HG03196 (cell line): ENCODE measurements around the gene SPIRE1.
"Not testable (repeated sequence)": the region's sequence is repeated elsewhere in the genome, so short reads cannot be mapped to it uniquely, and the experiment has no call there.

Source experiments
- ATAC-seq: cut with Tn5 transposase; IDR thresholded peaks from one replicate; pipeline ENCODE4 v1.9.1; 2021; ENCODE audit not compliant: unreplicated experiment

Gene SPIRE1

DNA sequence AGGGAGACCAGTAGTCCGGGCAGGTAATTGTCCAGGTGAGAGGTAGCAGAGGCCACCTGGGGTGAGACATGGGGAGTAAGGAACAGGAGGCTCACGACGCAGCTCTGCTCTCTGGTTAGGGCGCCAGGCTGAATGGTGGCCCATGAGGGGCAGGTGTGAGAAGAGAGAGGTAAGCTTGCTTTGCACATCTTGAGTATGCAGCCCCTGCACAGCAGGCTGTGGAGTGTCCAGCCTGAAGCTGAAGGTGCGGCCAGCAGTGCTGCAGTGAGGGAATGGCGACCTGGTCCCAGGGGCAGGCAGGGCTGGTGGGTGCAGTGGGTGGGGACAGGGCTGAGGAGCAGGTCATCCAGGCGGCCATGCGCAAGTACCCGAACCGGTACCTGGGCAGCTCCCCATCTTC is 234.5 kb downstream of the SPIRE1 start:
- no peak for ATAC-seq

DNA sequence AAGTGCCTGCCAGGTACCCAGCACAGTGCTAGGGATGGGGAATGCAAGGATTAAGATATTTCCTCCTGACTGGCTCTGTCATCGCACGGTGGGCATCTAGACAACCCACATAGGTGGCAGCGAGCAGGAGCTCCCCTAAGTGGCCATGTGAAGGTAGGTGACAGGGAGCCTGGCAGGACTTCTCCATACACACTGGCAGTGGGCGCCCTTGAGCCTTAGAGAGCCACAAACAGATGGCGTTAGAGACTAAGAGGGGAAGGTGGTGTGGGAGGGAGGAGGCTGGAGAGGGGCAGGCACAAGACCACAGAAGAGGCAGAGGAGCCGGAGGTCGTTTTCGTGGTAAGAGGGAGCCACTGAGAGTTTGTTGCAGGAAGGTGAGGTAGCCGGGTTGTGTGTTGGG is 235.0 kb downstream of the SPIRE1 start:
- no peak for ATAC-seq

DNA sequence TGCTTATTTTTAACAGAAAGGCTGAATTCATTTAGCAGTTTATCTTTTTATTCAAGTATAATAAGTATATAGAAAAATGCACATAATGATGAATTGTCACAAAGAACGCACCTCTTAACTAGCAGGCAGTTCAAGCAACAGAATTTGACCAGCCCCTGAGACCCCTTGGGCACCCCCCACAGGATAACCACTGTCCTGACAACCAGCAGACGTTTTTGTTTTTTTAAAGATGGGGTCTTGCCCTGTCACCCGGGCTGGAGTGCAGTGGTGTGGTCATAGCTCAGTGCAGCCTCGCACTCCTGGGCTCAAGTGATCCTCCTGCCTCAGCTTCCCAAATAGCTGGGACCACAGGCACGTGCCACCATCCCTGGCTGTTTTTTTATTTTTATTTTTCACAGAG is 236.2 kb downstream of the SPIRE1 start:
- no peak for ATAC-seq

DNA sequence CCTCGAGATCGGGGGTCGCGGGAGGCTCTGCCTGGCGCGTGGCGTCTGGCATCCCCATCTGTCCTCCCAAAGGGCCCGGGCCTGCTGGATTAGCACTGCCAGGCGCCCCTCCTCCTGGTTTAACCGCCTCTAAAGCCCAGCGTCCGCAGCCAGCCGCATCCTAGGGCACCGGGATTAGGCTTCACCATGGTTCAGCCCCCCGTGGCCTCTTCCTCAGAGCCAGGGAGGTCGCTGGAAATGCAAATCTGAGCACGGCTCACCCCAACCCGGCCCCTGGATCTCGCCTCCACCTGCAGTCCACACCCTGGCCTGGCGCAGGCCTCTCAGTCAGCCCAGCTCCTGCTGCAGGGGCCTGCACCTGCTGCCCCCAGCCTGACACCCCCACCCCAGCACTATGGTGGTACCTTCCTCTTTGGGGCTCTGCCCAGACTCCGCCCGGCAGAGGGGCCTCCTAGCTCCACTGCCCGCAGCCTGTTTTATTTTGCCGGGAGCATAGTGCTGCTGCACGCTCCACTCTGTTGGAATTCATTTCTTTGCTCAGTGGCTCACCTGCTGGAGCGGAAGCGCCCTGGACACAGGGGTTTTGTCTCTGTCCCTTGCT is 237.0 kb downstream of the SPIRE1 start:
- no peak for ATAC-seq

DNA sequence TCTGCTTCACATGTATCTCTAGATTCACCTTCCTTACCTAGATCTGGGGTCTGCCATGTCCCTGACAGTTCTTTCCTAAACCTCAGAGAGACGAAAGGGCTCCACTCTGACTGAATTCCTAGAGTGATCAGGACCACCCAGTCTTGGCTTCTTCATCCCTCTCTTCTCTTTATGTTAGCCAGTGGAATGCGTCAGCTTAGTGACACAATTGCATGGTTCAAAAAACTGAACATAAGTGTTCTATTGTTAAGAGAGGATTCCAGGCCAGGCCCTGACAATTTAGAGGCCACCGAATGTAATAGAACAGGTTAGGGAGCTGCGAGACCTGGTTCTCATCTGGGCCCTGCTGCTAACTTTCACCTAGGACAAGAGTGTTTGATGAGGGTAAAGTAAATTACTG is 240.2 kb downstream of the SPIRE1 start:
- ATAC-seq, result no peak

DNA sequence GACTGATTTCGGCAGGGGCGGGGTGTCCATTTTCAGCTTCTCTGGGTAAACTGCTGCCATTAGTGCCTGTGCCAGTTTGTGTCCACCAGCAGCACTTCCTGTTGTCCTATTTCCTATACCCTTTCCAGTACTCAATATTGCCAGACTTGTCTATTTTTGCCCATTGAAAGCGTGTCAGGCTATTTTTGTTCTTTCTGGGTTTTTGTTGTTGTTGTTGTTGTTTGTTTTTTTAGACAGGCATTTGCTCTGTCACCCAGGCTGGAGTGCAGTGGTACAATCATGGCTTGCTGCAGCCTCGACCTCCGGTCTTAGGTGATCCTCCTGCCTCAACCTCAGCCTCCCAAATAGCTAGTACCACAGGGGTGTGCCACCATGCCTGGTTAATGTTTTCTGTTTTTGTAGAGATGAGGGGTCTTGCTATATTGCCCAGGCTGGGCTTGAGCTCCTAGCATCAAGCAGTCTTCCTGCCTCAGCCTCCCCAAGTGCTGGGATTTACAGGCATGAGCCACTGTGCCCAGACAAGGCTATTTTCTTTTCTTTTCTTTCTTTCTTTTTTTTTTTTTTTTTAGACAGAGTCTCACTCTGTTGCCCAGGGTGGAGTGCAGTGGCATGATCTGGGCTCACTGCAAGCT is 241.7 kb downstream of the SPIRE1 start:
- no peak for ATAC-seq

DNA sequence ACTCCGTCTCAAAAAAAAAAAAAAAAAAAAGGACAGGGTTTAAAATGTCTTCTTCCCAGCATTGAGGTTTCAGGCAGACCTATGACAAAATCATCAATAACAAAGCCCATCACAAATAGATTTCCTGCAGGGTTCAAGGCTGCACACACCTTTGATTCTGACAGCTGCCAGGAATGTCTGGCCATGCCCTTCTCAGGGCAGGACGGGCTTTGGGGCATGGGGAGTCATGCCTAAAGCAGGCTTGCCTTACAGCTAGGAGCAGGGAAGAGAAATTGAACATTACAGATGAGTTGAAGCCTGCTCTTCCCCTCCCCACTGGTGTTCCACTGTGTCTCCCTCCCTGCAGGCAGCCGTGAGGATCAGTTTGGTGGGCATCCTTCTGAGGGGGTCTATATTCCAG is 246.5 kb downstream of the SPIRE1 start:
- no peak for ATAC-seq

DNA sequence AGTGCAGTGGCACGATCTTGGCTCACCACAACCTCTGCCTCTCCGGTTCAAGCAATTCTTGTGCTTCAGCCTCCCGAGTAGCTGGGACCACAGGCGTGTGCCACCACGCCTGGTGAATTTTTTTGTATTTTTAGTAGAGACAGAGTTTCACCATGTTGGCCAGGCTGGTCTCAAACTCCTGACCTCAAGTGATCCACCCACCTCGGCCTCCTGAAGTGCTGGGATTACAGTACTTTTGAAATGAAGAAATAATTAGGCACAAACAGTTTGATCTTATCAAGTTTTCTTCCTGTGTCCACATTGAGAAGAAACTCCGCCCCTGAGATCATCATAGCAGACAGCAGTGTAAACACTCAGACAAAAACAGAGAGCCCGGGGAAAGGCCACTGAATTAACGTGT is 247.2 kb downstream of the SPIRE1 start:
- not testable (repeated sequence) for ATAC-seq

DNA sequence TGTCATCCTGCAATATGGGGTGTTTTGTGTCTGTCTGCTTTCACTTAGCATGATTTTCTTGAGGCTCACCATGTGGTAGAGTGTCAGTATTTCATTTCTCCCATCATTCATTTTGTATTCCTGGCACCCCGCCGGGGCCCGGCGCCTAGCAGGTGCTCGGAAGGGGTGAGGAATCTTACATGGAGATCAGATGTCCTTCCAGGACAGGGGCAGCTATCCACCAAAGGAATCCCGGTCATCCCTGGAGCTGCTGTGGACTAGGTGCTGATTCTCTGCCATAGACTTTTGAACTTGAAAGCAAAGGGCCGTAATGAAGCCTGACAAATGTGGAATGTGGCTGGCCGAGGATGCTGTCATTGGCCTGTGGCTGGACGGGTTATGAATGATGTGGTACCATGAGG is 247.8 kb downstream of the SPIRE1 start:
- no peak for ATAC-seq

DNA sequence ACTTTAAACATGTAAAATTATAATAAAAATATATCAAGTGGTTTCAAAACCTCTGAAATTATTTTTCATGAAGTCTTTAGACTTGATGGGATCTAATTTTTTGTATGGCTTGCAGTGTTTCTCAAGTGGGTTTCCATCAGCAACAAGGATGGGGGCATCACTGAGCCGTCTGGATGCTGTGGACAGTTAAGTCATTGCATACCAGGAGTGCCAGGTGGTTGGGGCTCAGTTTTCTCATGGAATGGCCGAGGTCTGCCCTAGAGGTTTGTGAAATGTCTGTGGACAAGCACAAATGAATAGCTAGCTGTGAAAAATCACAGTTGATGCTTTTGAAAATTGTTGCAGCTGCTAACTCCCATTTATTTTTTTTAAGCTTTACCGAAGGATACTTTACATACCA is 248.4 kb downstream of the SPIRE1 start:
- ATAC-seq, result no peak

DNA sequence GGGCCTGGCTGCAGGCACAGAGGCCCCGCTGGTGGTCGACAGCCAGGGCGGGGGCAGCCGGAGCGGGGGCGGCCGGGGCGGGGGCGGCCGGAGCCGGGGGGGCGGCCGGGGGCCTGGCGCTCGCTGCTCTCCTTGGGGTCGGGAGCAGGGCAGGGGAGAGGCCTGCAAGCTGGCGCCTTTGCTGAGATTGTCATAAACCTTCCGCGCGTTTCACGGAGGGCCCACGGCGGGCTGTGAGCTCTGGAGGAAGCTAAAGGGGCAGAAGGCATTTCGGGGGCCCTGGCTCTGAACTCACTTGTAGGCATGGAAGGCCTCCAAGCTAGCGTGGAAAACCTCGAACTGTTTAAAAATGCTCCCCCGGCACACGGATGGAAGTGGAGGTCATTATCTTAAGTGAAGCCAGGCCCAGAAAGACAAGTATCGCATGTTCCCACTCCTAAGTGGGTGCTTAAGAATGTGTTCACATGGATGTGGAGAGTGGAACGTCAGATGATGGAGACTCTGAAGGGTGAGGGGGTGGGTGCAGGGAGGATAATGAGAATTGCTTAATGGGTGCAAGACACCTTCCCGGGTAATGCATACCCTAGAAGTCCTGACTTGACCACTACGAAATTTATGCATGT is 249.5 kb downstream of the SPIRE1 start:
- peak; percentile 7 for ATAC-seq

DNA sequence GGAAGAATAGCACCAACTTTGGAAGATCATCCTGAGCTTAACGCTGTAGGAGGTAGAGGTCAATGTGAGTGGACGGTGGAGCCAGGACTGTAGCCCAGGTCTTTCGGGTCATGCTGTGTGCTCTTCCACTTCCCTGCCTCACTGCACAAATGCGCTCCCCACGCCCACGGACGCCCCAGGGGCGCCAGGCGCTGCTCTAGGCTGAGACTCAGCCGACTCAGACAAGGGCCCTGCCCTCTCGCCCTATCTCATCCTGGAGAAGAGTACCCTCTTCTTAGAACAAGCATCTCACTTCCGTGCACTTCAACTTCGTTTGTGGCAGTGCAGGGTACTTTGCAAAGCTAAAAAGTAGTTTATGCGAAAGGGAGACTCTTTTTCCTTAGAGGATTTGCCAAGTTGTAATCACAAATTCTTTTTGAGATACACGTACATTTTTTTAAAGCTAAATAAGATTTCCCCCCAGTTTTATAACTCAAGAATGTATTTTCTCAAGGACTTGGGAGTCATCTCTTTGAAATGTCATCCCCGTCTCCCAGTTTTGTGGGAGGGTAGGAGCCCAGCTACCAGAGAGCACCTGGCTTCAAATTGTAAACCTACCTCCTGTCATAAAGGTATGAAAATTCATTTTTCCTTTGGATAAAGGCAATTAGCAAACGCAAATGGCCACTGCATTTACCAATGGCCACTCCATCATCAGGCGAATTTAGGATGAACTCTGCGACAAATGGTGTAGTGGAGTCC is 251.4 kb downstream of the SPIRE1 start:
- no peak for ATAC-seq

DNA sequence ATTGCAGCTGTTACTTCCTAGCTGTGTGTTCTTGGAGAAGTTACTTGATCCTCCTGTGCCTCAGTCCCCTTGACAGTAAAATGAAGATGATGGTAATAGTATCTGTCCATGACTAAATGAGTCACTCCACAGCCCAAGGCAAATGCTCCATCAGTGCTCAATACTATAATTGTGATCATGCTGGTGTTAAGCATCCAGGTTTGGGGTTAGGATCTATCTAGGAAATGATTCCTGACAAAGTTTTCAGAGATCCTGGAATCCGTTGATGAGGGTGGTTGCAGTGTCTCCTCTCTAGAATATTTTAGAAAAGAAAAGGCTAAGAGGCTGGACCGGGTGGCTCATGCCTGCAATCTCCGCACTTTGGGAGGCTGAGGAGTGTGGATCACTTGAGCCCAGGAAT is 252.8 kb downstream of the SPIRE1 start:
- no peak for ATAC-seq

DNA sequence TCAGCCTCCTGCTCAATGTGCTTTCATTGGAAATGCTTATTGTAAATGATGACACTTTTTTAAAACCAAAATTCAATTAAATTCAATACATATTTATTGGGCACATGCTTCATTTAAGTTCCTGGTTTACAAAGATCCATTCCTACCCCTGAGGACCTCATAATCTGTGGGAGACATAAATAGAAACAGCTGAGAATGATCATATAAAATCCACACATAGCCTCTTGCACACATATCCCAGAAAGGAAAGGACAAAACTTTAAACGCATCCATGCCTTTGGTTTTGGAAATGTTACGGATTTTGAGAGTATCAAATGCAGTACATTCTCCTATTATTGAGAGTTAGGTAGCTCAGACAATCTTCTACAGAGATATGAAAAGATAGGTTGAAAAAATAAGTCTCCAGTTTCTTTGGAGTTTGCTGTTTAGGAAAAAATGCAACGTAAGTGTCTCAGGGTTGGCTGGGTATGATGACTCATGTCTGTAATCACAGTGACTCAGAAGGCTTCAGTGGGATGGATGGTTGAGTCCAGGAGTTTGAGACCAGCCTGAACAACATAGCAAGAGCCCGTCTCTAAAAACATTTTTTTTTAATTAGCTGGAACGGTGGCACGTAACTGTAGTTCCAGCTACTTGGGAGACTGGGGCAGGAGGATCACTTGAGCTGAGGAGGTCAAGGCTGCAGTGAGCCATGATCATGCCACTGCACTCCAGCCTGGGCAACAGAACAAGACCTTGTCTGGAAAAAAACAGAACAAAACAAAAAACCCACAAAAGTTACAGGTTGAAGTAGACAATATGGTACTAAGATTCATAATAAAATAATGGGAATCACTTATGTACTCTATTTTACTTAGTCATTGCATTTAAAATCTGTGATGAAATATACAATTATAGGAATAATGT is 254.1 kb downstream of the SPIRE1 start:
- no peak for ATAC-seq

DNA sequence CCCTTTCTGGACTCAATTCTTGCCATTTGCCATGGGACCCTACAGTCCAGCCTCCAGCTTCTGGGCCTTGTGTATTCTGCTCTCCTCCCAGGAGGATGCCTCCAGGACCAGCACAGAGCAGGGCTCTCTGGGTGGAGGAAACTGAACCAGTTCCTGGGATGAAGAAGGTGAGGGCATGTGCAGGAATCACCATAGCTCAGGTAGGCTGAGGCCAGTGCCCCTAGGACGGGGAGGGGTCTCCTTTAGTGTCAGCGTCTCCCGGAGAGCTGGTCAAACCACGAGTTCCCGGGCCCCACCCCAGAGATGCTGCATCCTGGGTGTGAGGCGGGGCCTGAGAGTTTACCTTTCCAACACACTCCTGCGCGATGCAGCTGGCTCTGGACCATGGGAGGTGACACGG is 256.0 kb downstream of the SPIRE1 start:
- no peak for ATAC-seq

DNA sequence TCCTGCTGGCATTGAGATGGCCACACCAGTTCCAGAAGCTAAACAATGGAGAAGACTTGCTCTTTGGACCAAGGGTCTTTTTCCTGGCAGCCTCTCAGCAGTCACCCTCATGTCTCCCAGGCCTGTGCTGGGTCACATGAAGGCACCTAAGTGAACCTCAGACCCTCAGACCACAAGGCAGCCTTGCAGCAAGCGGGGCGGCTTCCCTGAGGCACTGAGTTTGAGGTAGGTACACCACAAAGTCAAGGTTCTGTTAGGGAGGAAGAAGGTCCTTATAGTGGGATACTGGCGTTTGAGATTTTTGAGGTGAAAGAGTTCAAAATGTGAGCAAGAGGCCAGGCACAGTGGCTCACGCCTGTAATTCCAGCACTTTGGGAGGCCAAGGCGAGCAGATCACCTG is 258.7 kb downstream of the SPIRE1 start:
- no peak for ATAC-seq

DNA sequence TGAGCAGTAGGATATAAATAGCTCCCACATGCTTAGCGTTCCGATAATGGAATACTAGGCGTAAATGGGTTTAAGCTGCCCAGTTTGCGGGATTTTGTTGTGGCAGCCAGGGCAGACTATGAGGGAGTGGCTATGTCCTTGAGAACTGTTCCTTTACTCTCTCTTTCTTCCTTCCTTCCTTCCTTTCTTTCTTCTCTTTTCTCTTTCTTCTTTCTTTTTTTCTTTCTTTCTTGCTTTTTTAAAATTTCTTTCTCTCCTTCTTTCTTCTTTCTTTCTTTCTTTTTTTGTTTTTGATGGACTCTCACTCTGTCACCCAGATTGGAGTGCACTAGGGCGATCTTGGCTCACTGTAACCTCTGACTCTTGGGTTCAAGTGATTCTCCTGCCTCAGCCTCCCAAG is 259.3 kb downstream of the SPIRE1 start:
- no peak for ATAC-seq

DNA sequence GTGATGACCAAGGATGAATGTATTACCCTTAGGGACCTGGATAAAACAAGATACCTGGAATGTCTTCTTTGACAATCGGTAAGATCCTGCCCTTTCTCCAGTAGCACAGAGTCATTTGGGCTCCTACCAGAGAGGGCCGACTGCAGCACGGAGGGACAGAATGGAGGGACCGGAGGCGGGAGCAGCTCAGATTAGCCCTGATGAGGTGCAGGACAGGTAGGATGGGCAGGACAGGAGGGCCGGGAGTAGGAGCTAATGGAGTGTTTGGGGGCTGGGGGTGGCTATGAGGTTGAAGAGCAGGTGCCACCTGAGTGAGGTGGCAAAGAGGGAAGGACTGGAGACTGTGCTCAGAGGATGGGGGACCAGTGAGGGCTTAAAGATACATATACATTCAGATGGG is 260.1 kb downstream of the SPIRE1 start:
- ATAC-seq, result no peak

DNA sequence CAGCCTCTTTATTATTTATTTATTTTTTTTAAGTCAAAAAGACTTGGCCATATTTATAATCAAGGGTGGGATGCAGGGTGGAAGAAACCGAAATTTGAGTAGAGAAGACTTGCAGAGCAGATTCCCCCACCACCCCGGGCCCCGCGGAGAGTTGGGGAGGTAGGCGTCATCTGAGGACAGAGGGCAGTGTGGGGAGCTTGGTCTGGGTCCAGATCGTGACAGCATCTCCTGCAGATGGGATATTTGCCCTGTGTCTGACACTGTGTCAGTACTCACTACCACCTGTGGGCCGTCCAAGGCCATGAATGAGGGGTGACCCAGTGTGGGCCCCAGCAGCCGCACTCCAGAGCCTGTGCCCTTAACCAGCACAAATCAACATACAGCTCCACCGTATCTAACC is 260.7 kb downstream of the SPIRE1 start:
- ATAC-seq, result no peak
